ENCODE results near the gene DRD2.

DRD2 gene

GRCh38 chr11:113408206-113408605, 67.0 kb downstream of the DRD2 start:
- Histone ChIP-seq H3K4me1 (ENCODE audit: control insufficient read depth, insufficient read depth, low read length, poor library complexity, severe bottlenecking) (no peaks in the 10 kb centered on the region), H3K9me3 (ENCODE audit: control insufficient read depth, low read length) (no peaks in the 10 kb centered on the region), H3K27ac (ENCODE audit: insufficient read depth, low read length, poor library complexity, severe bottlenecking) (no peak overlapping the region), H3K27me3 (replicated peaks; ENCODE audit: control insufficient read depth, insufficient read depth, low read length, poor library complexity, severe bottlenecking) (no peaks in the 10 kb centered on the region), H3K36me3 (ENCODE audit: control insufficient read depth, insufficient read depth, low read length) (no peaks in the 10 kb centered on the region), H3K4me3 (ENCODE audit: insufficient read depth, low read depth, low read length, poor library complexity, severe bottlenecking) (no peak overlapping the region)
- no peak for DNase-seq

GRCh38 chr11:113407163-113407562, 68.0 kb downstream of the DRD2 start:
- Histone ChIP-seq H3K27ac (ENCODE audit: insufficient read depth, low read length, poor library complexity, severe bottlenecking) (no peak overlapping the region), H3K36me3 (ENCODE audit: control insufficient read depth, insufficient read depth, low read length) (no peaks in the 10 kb centered on the region), H3K9me3 (ENCODE audit: control insufficient read depth, low read length) (no peaks in the 10 kb centered on the region), H3K27me3 (replicated peaks; ENCODE audit: control insufficient read depth, insufficient read depth, low read length, poor library complexity, severe bottlenecking) (no peaks in the 10 kb centered on the region), H3K4me1 (ENCODE audit: control insufficient read depth, insufficient read depth, low read length, poor library complexity, severe bottlenecking) (no peaks in the 10 kb centered on the region), H3K4me3 (ENCODE audit: insufficient read depth, low read depth, low read length, poor library complexity, severe bottlenecking) (no peak overlapping the region)
- DNase-seq = no peak

- Histone ChIP-seq H3K4me3 (ENCODE audit: insufficient read depth, low read depth, low read length, poor library complexity, severe bottlenecking) (no peak overlapping the region), H3K27ac (ENCODE audit: insufficient read depth, low read length, poor library complexity, severe bottlenecking) (no peak overlapping the region), H3K9me3 (ENCODE audit: control insufficient read depth, low read length) (no peaks in the 10 kb centered on the region), H3K27me3 (replicated peaks; ENCODE audit: control insufficient read depth, insufficient read depth, low read length, poor library complexity, severe bottlenecking) (no peaks in the 10 kb centered on the region), H3K4me1 (ENCODE audit: control insufficient read depth, insufficient read depth, low read length, poor library complexity, severe bottlenecking) (no peaks in the 10 kb centered on the region), H3K36me3 (ENCODE audit: control insufficient read depth, insufficient read depth, low read length) (no peaks in the 10 kb centered on the region)
- DNase-seq = no peak
Measured at GRCh38 chr11:113405724-113406478, 69.3 kb downstream of the DRD2 start.

DNA sequence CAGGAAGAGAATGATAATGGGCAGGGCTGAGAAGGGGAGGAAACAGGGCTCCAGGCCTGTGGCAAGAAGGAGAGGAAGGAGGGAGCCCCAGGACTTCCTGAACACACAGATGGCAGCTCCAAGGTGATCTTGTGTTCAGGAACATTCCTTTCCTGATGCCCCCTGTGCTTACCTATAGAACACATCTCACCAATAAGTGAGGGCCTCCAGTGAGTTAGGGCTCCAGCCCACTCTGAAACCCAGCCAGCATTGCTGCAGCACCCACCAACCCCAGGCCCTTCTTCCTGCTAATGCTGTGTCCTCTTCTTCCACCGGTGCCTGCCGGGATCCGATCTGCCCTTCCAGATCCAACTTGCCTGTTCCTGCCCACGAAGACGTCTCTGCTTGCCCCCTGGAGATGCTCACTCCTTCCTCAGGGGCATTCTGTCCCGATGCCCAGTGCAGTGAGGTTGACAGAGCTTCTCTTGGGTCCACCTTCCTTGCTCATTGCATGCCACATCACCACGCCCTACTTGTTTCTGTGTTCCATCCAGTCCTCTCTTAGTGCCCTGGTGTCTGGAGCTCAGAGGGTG, 70.3 kb downstream of the DRD2 start:
- H3K4me3 ChIP-seq (ENCODE audit: insufficient read depth, low read depth, low read length, poor library complexity, severe bottlenecking) = no peak overlapping the region
- DNase-seq = no peak

GRCh38 chr11:113401718-113402117, 73.5 kb downstream of the DRD2 start:
- no peaks in the 10 kb centered on the region for H3K36me3 ChIP-seq (ENCODE audit: control insufficient read depth, insufficient read depth, low read length)
- DNase-seq = no peak
- H3K27ac ChIP-seq (ENCODE audit: insufficient read depth, low read length, poor library complexity, severe bottlenecking) = no peak overlapping the region
- H3K27me3 ChIP-seq (replicated peaks; ENCODE audit: control insufficient read depth, insufficient read depth, low read length, poor library complexity, severe bottlenecking) = no peaks in the 10 kb centered on the region
- H3K9me3 ChIP-seq (ENCODE audit: control insufficient read depth, low read length) = no peaks in the 10 kb centered on the region
- no peak overlapping the region for H3K4me3 ChIP-seq (ENCODE audit: insufficient read depth, low read depth, low read length, poor library complexity, severe bottlenecking)
- H3K4me1 ChIP-seq (ENCODE audit: control insufficient read depth, insufficient read depth, low read length, poor library complexity, severe bottlenecking) = no peaks in the 10 kb centered on the region

More for the DNA sequence above, 70.3 kb downstream of the DRD2 start:
- Histone ChIP-seq H3K9me3 (ENCODE audit: control insufficient read depth, low read length) (no peaks in the 10 kb centered on the region), H3K27me3 (replicated peaks; ENCODE audit: control insufficient read depth, insufficient read depth, low read length, poor library complexity, severe bottlenecking) (no peaks in the 10 kb centered on the region), H3K36me3 (ENCODE audit: control insufficient read depth, insufficient read depth, low read length) (no peaks in the 10 kb centered on the region), H3K4me1 (ENCODE audit: control insufficient read depth, insufficient read depth, low read length, poor library complexity, severe bottlenecking) (no peaks in the 10 kb centered on the region), H3K27ac (ENCODE audit: insufficient read depth, low read length, poor library complexity, severe bottlenecking) (no peak overlapping the region)

DNA sequence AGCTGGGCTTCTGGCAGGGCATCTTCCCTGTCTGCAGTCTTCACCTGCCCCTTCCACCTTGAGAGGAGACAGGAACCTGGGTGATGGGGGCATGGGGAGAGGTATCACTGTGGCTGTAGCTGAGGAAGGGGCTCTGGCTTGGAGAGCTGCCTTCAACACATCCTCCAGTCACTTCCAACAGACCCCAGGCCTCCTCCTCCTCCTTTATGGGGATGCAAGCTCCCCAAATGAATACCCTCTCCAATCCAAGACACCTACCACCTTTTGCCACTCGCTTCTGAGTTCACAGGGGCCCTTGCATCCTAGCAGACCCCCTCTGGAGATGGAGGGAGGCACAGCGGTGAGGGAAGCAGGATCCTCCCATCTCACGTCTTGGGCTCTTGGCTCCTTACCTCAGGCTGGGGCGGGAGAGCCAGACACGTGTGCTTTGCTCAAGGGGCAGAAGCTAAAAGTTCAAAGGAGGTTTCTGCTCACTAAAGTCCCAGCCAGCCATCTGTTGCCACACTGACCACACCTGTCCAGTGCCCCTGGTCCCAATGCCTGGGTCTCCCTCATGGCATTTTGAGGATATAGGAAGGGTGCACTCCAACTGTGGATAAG, 74.5 kb downstream of the DRD2 start:
- Histone ChIP-seq H3K27me3 (replicated peaks; ENCODE audit: control insufficient read depth, insufficient read depth, low read length, poor library complexity, severe bottlenecking) (no peaks in the 10 kb centered on the region), H3K27ac (ENCODE audit: insufficient read depth, low read length, poor library complexity, severe bottlenecking) (no peak overlapping the region), H3K4me3 (ENCODE audit: insufficient read depth, low read depth, low read length, poor library complexity, severe bottlenecking) (no peak overlapping the region), H3K9me3 (ENCODE audit: control insufficient read depth, low read length) (no peaks in the 10 kb centered on the region), H3K36me3 (ENCODE audit: control insufficient read depth, insufficient read depth, low read length) (no peaks in the 10 kb centered on the region), H3K4me1 (ENCODE audit: control insufficient read depth, insufficient read depth, low read length, poor library complexity, severe bottlenecking) (no peaks in the 10 kb centered on the region)
- no peak for DNase-seq

GRCh38 chr11:113398669-113399430, 76.3 kb downstream of the DRD2 start:
- no peaks in the 10 kb centered on the region for H3K4me1 ChIP-seq (ENCODE audit: control insufficient read depth, insufficient read depth, low read length, poor library complexity, severe bottlenecking)
- DNase-seq = no peak
- no peaks in the 10 kb centered on the region for H3K27me3 ChIP-seq (replicated peaks; ENCODE audit: control insufficient read depth, insufficient read depth, low read length, poor library complexity, severe bottlenecking)
- H3K27ac ChIP-seq (ENCODE audit: insufficient read depth, low read length, poor library complexity, severe bottlenecking) = no peak overlapping the region
- no peak overlapping the region for H3K4me3 ChIP-seq (ENCODE audit: insufficient read depth, low read depth, low read length, poor library complexity, severe bottlenecking)
- no peaks in the 10 kb centered on the region for H3K9me3 ChIP-seq (ENCODE audit: control insufficient read depth, low read length)
- H3K36me3 ChIP-seq (ENCODE audit: control insufficient read depth, insufficient read depth, low read length) = no peaks in the 10 kb centered on the region

GRCh38 chr11:113397821-113398220, 77.4 kb downstream of the DRD2 start:
- no peaks in the 10 kb centered on the region for H3K36me3 ChIP-seq (ENCODE audit: control insufficient read depth, insufficient read depth, low read length)
- H3K27me3 ChIP-seq (replicated peaks; ENCODE audit: control insufficient read depth, insufficient read depth, low read length, poor library complexity, severe bottlenecking) = no peaks in the 10 kb centered on the region
- H3K4me1 ChIP-seq (ENCODE audit: control insufficient read depth, insufficient read depth, low read length, poor library complexity, severe bottlenecking) = no peaks in the 10 kb centered on the region
- DNase-seq = no peak
- no peaks in the 10 kb centered on the region for H3K9me3 ChIP-seq (ENCODE audit: control insufficient read depth, low read length)
- H3K27ac ChIP-seq (ENCODE audit: insufficient read depth, low read length, poor library complexity, severe bottlenecking) = no peak overlapping the region
- no peak overlapping the region for H3K4me3 ChIP-seq (ENCODE audit: insufficient read depth, low read depth, low read length, poor library complexity, severe bottlenecking)

- no peak overlapping the region for H3K27ac ChIP-seq (ENCODE audit: insufficient read depth, low read length, poor library complexity, severe bottlenecking)
- no peaks in the 10 kb centered on the region for H3K4me1 ChIP-seq (ENCODE audit: control insufficient read depth, insufficient read depth, low read length, poor library complexity, severe bottlenecking)
- H3K9me3 ChIP-seq (ENCODE audit: control insufficient read depth, low read length) = no peaks in the 10 kb centered on the region
- no peaks in the 10 kb centered on the region for H3K27me3 ChIP-seq (replicated peaks; ENCODE audit: control insufficient read depth, insufficient read depth, low read length, poor library complexity, severe bottlenecking)
- no peak for DNase-seq
- H3K36me3 ChIP-seq (ENCODE audit: control insufficient read depth, insufficient read depth, low read length) = no peaks in the 10 kb centered on the region
- no peak overlapping the region for H3K4me3 ChIP-seq (ENCODE audit: insufficient read depth, low read depth, low read length, poor library complexity, severe bottlenecking)
Measured at GRCh38 chr11:113397212-113397611, 78.0 kb downstream of the DRD2 start.

GRCh38 chr11:113396690-113397089, 78.5 kb downstream of the DRD2 start:
- H3K27me3 ChIP-seq (replicated peaks; ENCODE audit: control insufficient read depth, insufficient read depth, low read length, poor library complexity, severe bottlenecking) = no peaks in the 10 kb centered on the region
- H3K4me1 ChIP-seq (ENCODE audit: control insufficient read depth, insufficient read depth, low read length, poor library complexity, severe bottlenecking) = no peaks in the 10 kb centered on the region
- no peaks in the 10 kb centered on the region for H3K9me3 ChIP-seq (ENCODE audit: control insufficient read depth, low read length)
- no peak overlapping the region for H3K4me3 ChIP-seq (ENCODE audit: insufficient read depth, low read depth, low read length, poor library complexity, severe bottlenecking)
- no peaks in the 10 kb centered on the region for H3K36me3 ChIP-seq (ENCODE audit: control insufficient read depth, insufficient read depth, low read length)
- no peak overlapping the region for H3K27ac ChIP-seq (ENCODE audit: insufficient read depth, low read length, poor library complexity, severe bottlenecking)
- no peak for DNase-seq
